ENCODE data around the gene CPVL.

The CPVL gene

DNA sequence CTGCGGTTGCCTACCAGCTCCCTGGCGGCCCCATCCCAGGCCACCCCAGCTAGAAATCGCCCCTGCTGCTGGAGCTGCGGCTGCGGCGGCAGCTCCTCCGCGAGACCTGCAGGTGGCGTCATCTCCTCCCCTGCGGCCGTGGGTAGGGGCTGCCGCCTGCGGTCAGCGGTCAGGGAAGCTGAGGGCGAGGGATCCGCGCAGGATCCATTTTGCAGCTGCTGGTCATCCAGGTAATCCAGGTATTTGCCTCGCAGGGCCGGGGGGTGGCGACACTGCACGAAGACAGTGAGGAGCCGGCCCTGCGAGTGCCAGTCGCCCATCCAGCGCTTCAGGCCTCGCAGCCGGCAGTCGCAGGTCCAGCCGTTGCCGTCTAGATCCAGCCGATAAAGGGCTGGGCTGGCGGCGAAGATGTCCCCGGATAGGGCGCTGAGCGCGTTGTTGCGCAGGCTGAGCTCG is 189.7 kb downstream of the CPVL start:
- no peak overlapping the region for H2AFZ ChIP-seq (ENCODE audit: low read depth, low read length)
- no peak overlapping the region for H3K4me3 ChIP-seq (ENCODE audit: low read depth in 1 of 2, low read length in 2 of 2)
- no peaks in the 10 kb centered on the region for H3K79me2 ChIP-seq (ENCODE audit: insufficient read depth, low read length)
- H3K36me3 ChIP-seq (ENCODE audit: insufficient read depth, low read length): no peaks in the 10 kb centered on the region
- no peak overlapping the region for H3K4me2 ChIP-seq (ENCODE audit: insufficient read depth, low read length)
- no peak for DNase-seq
- no peaks in the 10 kb centered on the region for H3K4me1 ChIP-seq (ENCODE audit: insufficient read depth, low read length)
- no peak for ATAC-seq (ENCODE audit: insufficient read depth, low read depth)
- no peaks in the 10 kb centered on the region for H4K20me1 ChIP-seq (ENCODE audit: insufficient read depth, low read length)
- H3K27ac ChIP-seq (ENCODE audit: low read length): no peak overlapping the region
- no peak overlapping the region for H3K9ac ChIP-seq (ENCODE audit: low read depth, low read length)
- no peaks in the 10 kb centered on the region for H3K27me3 ChIP-seq (ENCODE audit: insufficient read depth, low read length, poor library complexity)
- peaks cover 7% of the 10 kb centered on the region for H3K9me3 ChIP-seq (ENCODE audit: insufficient read depth, low read length, severe bottlenecking)
- TF ChIP-seq, protein P1, sequence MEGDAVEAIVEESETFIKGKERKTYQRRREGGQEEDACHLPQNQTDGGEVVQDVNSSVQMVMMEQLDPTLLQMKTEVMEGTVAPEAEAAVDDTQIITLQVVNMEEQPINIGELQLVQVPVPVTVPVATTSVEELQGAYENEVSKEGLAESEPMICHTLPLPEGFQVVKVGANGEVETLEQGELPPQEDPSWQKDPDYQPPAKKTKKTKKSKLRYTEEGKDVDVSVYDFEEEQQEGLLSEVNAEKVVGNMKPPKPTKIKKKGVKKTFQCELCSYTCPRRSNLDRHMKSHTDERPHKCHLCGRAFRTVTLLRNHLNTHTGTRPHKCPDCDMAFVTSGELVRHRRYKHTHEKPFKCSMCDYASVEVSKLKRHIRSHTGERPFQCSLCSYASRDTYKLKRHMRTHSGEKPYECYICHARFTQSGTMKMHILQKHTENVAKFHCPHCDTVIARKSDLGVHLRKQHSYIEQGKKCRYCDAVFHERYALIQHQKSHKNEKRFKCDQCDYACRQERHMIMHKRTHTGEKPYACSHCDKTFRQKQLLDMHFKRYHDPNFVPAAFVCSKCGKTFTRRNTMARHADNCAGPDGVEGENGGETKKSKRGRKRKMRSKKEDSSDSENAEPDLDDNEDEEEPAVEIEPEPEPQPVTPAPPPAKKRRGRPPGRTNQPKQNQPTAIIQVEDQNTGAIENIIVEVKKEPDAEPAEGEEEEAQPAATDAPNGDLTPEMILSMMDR (IDR thresholded peaks at IDR 0.05; ENCODE audit: borderline replicate concordance, extremely low read depth, low read length, poor library complexity, severe bottlenecking): no peak
- no peak for TF ChIP-seq EZH2 (IDR thresholded peaks at IDR 0.05; ENCODE audit: borderline replicate concordance, low read depth, low read length, severe bottlenecking)

DNA sequence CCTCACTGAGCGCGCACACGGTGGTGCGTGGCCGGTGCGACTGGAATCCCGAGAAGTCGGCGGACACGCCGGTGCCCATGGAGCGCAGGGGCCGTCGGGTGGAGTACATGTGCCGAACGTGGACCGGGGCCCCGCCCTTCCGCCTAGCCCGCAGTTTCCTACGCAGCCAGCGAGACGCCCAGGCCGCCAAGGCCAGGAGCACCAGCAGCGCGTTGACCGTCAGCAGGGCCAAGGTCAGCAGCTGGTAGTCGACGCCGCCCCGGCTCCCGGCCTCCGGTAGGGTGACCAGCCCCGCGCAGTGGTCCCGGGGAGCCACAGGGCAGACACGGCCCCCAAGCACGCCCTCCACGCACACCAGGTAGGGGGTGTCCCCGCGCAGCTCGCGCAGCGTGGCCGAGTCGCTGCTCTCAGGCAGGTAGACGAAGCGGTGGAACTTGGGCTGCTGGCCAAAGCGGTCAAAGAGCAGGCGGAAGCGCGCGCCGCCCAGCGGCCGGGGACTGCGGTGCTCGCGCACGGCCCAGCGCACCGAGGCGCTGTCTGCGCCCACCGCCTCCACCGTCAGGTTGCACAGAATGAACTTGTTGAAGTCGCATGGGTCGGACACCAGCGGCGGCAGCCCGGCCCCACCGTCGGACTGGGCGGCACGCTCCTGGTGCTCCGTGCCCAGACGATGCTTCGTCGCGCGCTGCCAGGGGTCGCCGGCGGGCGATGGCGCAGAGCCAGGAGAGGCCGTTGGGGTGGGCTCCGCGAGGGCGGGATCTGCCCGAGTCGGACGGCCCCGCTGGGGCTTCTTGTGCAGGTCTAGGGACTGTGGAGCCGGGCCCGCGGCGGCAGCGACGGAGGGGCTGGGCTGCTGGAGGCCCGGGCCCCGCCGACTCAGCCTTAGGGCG is 190.4 kb downstream of the CPVL start:
- no peaks in the 10 kb centered on the region for H3K79me2 ChIP-seq (ENCODE audit: insufficient read depth, low read length)
- no peak overlapping the region for H3K4me2 ChIP-seq (ENCODE audit: insufficient read depth, low read length)
- H4K20me1 ChIP-seq (ENCODE audit: insufficient read depth, low read length): no peaks in the 10 kb centered on the region
- H3K27me3 ChIP-seq (ENCODE audit: insufficient read depth, low read length, poor library complexity): no peaks in the 10 kb centered on the region
- H3K36me3 ChIP-seq (ENCODE audit: insufficient read depth, low read length): no peaks in the 10 kb centered on the region
- peaks cover 7% of the 10 kb centered on the region for H3K9me3 ChIP-seq (ENCODE audit: insufficient read depth, low read length, severe bottlenecking)
- DNase-seq (no peak), ATAC-seq (ENCODE audit: insufficient read depth, low read depth) (no peak)
- H3K4me3 ChIP-seq (ENCODE audit: low read depth in 1 of 2, low read length in 2 of 2): no peak overlapping the region
- no peak overlapping the region for H2AFZ ChIP-seq (ENCODE audit: low read depth, low read length)
- no peak overlapping the region for H3K9ac ChIP-seq (ENCODE audit: low read depth, low read length)
- no peak for TF ChIP-seq EZH2 (IDR thresholded peaks at IDR 0.05; ENCODE audit: borderline replicate concordance, low read depth, low read length, severe bottlenecking)
- TF ChIP-seq, protein P1 (IDR thresholded peaks at IDR 0.05; ENCODE audit: borderline replicate concordance, extremely low read depth, low read length, poor library complexity, severe bottlenecking): no peak
- no peak overlapping the region for H3K27ac ChIP-seq (ENCODE audit: low read length)
- no peaks in the 10 kb centered on the region for H3K4me1 ChIP-seq (ENCODE audit: insufficient read depth, low read length)

DNA sequence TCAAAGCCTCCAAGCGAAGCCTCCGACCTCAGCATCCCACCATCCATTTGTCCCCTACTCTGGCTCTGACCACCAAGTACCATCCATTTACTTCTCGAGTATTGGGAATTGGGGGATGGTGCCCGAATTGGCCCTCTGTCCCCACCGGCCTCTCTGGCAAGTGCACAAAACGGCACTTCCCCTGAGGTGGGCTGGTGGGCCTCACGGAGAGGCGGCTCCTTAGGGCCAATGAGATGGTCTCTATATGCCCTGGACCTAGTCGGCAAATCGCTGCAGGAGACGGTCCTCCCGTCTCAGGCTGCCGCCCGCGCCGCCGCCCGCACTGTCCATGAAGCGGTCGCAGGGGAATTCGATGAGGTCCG is 191.0 kb downstream of the CPVL start:
- Histone ChIP-seq H3K4me3 (ENCODE audit: low read depth in 1 of 2, low read length in 2 of 2) (no peak overlapping the region), H2AFZ (ENCODE audit: low read depth, low read length) (no peak overlapping the region), H3K27me3 (ENCODE audit: insufficient read depth, low read length, poor library complexity) (no peaks in the 10 kb centered on the region), H3K9me3 (ENCODE audit: insufficient read depth, low read length, severe bottlenecking) (peaks cover 7% of the 10 kb centered on the region), H3K4me2 (ENCODE audit: insufficient read depth, low read length) (no peak overlapping the region), H3K27ac (ENCODE audit: low read length) (no peak overlapping the region), H3K79me2 (ENCODE audit: insufficient read depth, low read length) (no peaks in the 10 kb centered on the region), H3K36me3 (ENCODE audit: insufficient read depth, low read length) (no peaks in the 10 kb centered on the region), H3K4me1 (ENCODE audit: insufficient read depth, low read length) (no peaks in the 10 kb centered on the region), H3K9ac (ENCODE audit: low read depth, low read length) (no peak overlapping the region), H4K20me1 (ENCODE audit: insufficient read depth, low read length) (no peaks in the 10 kb centered on the region)
- DNase-seq (no peak), ATAC-seq (ENCODE audit: insufficient read depth, low read depth) (no peak)
- TF ChIP-seq, protein P1 (IDR thresholded peaks at IDR 0.05; ENCODE audit: borderline replicate concordance, extremely low read depth, low read length, poor library complexity, severe bottlenecking): no peak
- no peak for TF ChIP-seq EZH2 (IDR thresholded peaks at IDR 0.05; ENCODE audit: borderline replicate concordance, low read depth, low read length, severe bottlenecking)
